ENCODE results near the gene ITPR2.
"Not testable (repeated sequence)": the region's sequence is repeated elsewhere in the genome, so short reads cannot be mapped to it uniquely, and the experiment has no call there.

ITPR2 gene

GRCh38 chr12:26750531-26751175 is 82.3 kb downstream of the ITPR2 start:
- DNase-seq: no peak

- DNase-seq: no peak
Measured at GRCh38 chr12:26749781-26750180, 83.2 kb downstream of the ITPR2 start.

- DNase-seq: no peak
Measured at GRCh38 chr12:26748741-26749431, 84.1 kb downstream of the ITPR2 start.

GRCh38 chr12:26748412-26748740 is 84.6 kb downstream of the ITPR2 start:
- DNase-seq: no peak

GRCh38 chr12:26746121-26746714 is 86.8 kb downstream of the ITPR2 start:
- DNase-seq: no peak

GRCh38 chr12:26744697-26745440 is 88.1 kb downstream of the ITPR2 start:
- peak; percentile 61 for DNase-seq

- no peak for DNase-seq
Measured at GRCh38 chr12:26744042-26744626, 88.9 kb downstream of the ITPR2 start.

GRCh38 chr12:26741584-26742227 is 91.3 kb downstream of the ITPR2 start:
- DNase-seq: peak; percentile 39

GRCh38 chr12:26740991-26741390 is 92.0 kb downstream of the ITPR2 start:
- peak; percentile 87 for DNase-seq

GRCh38 chr12:26740348-26740747 is 92.6 kb downstream of the ITPR2 start:
- DNase-seq: no peak

GRCh38 chr12:26737487-26738030 is 95.4 kb downstream of the ITPR2 start:
- DNase-seq: no peak

GRCh38 chr12:26736563-26737486 is 96.2 kb downstream of the ITPR2 start:
- DNase-seq: no peak

GRCh38 chr12:26735249-26735639 is 97.8 kb downstream of the ITPR2 start:
- no peak for DNase-seq

GRCh38 chr12:26734510-26735248 is 98.3 kb downstream of the ITPR2 start:
- DNase-seq: no peak

- DNase-seq: no peak
Measured at GRCh38 chr12:26732005-26732908, 100.7 kb downstream of the ITPR2 start.

- no peak for DNase-seq
Measured at GRCh38 chr12:26730481-26731350, 102.3 kb downstream of the ITPR2 start.

- DNase-seq: not testable (repeated sequence)
Measured at GRCh38 chr12:26729137-26729671, 103.8 kb downstream of the ITPR2 start.

Measured in NCI-H82 (cell line).